HG03571 (cell line): Measurements from ENCODE around the gene CMTM5.
"Not testable (repeated sequence)": the region's sequence is repeated elsewhere in the genome, so short reads cannot be mapped to it uniquely, and the experiment has no call there.

Source experiments
- ATAC-seq: cut with Tn5 transposase; IDR thresholded peaks from one replicate; pipeline ENCODE4 v1.9.1; 2021; ENCODE audit not compliant: unreplicated experiment

Gene CMTM5

GRCh38 chr14:23377573-23378563, 1.0 kb downstream of the CMTM5 start:
- no peak for ATAC-seq

- ATAC-seq, result no peak
These were observed 1.9 kb downstream of the CMTM5 start for GRCh38 chr14:23378612-23379220.

- no peak for ATAC-seq
These were observed 2.7 kb downstream of the CMTM5 start for GRCh38 chr14:23379366-23380196.

- ATAC-seq, result no peak
These were observed 3.5 kb downstream of the CMTM5 start for GRCh38 chr14:23380197-23380914.

- ATAC-seq, result no peak
These were observed 4.1 kb downstream of the CMTM5 start for GRCh38 chr14:23380976-23381375.

GRCh38 chr14:23381871-23382270, 5.0 kb downstream of the CMTM5 start:
- ATAC-seq, result no peak

GRCh38 chr14:23382276-23382675, 5.4 kb downstream of the CMTM5 start:
- no peak for ATAC-seq

- no peak for ATAC-seq
These were observed 6.0 kb downstream of the CMTM5 start for GRCh38 chr14:23382731-23383440.

GRCh38 chr14:23384364-23385080, 7.7 kb downstream of the CMTM5 start:
- ATAC-seq, result no peak

GRCh38 chr14:23385244-23385641, 8.4 kb downstream of the CMTM5 start:
- ATAC-seq, result no peak

- no peak for ATAC-seq
These were observed 8.9 kb downstream of the CMTM5 start for GRCh38 chr14:23385642-23386265.

GRCh38 chr14:23386266-23386657, 9.4 kb downstream of the CMTM5 start:
- not testable (repeated sequence) for ATAC-seq

- ATAC-seq, result no peak
These were observed 10.2 kb downstream of the CMTM5 start for GRCh38 chr14:23386999-23387398.

- no peak for ATAC-seq
These were observed 11.4 kb downstream of the CMTM5 start for GRCh38 chr14:23387916-23388882.

GRCh38 chr14:23388996-23389395, 12.2 kb downstream of the CMTM5 start:
- no peak for ATAC-seq

GRCh38 chr14:23389396-23389795, 12.6 kb downstream of the CMTM5 start:
- ATAC-seq, result no peak

GRCh38 chr14:23389871-23390270, 13.0 kb downstream of the CMTM5 start:
- ATAC-seq, result not testable (repeated sequence)

GRCh38 chr14:23392613-23393012, 15.8 kb downstream of the CMTM5 start:
- no peak for ATAC-seq
